Measurements from ENCODE around the gene FHL1.

The FHL1 gene

DNA sequence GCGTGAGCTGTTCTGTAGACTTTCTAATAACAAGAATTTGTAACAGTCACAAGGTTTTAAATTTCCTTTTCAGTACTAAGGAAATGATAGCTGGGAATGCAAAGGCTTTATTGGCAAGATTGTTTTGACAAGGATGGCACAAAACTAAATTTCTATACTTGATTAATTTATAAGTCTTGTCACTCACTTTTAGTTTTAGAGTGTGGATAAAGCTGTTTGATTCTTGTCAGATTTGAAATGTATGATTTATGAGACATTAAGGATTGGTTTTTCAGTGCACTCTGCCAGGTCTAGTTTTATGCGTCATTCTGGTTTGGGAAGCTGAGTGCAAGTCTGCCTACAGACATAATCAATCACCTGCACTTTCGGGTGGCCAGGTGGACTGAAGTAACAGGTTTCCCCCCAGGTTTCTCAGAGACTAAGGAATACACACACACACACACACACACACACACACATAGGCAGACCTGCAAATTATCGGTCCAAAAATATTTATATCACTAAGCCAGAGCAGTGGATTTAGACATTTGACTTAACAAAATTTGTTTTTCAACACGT lies 9.3 kb downstream of the FHL1 start:
- TF ChIP-seq, protein P1, sequence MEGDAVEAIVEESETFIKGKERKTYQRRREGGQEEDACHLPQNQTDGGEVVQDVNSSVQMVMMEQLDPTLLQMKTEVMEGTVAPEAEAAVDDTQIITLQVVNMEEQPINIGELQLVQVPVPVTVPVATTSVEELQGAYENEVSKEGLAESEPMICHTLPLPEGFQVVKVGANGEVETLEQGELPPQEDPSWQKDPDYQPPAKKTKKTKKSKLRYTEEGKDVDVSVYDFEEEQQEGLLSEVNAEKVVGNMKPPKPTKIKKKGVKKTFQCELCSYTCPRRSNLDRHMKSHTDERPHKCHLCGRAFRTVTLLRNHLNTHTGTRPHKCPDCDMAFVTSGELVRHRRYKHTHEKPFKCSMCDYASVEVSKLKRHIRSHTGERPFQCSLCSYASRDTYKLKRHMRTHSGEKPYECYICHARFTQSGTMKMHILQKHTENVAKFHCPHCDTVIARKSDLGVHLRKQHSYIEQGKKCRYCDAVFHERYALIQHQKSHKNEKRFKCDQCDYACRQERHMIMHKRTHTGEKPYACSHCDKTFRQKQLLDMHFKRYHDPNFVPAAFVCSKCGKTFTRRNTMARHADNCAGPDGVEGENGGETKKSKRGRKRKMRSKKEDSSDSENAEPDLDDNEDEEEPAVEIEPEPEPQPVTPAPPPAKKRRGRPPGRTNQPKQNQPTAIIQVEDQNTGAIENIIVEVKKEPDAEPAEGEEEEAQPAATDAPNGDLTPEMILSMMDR (IDR thresholded peaks at IDR 0.05; ENCODE audit: low read depth, low read length) = no peak
- H3K4me3 ChIP-seq (ENCODE audit: low read depth, low read length) = no peak overlapping the region
- in situ Hi-C loops (cut with HindIII; ENCODE audit: low sequenced_read_pairs) = no loop called here
- no peak for DNase-seq (ENCODE audit: low read depth, low spot score)

DNA sequence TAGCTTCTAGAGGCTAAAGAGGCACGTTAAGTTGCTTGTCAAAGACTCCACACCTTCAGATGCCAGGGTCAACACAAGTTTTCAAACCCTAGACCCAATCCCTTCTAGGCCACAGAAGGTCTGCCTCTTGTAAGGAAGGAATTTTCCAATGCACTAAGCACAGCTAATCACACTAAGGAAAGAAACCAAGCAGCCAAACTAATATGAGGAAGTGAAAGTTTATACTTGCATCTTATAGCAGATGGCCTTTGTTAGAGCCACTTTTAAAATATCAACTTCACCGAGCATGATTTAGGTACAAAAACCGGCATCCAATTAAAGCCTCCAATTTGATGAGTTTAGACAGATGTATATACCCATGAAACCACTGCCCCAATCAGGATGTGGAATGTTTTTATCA lies 9.9 kb downstream of the FHL1 start:
- in situ Hi-C loops (cut with HindIII; ENCODE audit: low sequenced_read_pairs) = no loop called here
- DNase-seq (ENCODE audit: low read depth, low spot score) = no peak
- TF ChIP-seq, protein P1 (IDR thresholded peaks at IDR 0.05; ENCODE audit: low read depth, low read length) = no peak

DNA sequence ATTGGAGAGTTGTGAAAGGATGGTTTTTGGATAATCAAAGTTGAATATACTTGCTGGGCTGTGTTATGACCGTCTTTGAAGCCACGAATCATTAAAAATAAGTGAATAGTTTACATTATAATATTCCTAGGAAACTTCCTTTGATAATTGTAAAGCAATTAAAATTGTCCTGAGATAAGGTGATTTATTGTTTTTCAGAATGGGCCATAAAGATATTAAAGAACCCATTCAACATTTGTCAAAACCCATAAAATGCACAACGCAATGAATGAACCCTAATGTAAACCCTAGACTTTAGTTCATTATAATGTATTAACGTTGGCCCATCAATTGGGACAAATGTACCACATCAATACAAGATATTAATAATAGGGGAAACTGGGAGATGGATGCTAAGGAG lies 11.4 kb downstream of the FHL1 start:
- DNase-seq (ENCODE audit: low read depth, low spot score) = no peak
- TF ChIP-seq, protein P1 (IDR thresholded peaks at IDR 0.05; ENCODE audit: low read depth, low read length) = no peak
- H3K4me3 ChIP-seq (ENCODE audit: low read depth, low read length) = no peak overlapping the region
- in situ Hi-C loops (cut with HindIII; ENCODE audit: low sequenced_read_pairs) = no loop called here

More for the DNA sequence above, 9.9 kb downstream of the FHL1 start:
- H3K4me3 ChIP-seq (ENCODE audit: low read depth, low read length) = no peak overlapping the region

- TF ChIP-seq, protein P1 (IDR thresholded peaks at IDR 0.05; ENCODE audit: low read depth, low read length) = no peak
- in situ Hi-C loops (cut with HindIII; ENCODE audit: low sequenced_read_pairs) = no loop called here
- DNase-seq (ENCODE audit: low read depth, low spot score) = no peak
These were observed 12.3 kb downstream of the FHL1 start for GRCh38 chrX:136159611-136160025.

DNA sequence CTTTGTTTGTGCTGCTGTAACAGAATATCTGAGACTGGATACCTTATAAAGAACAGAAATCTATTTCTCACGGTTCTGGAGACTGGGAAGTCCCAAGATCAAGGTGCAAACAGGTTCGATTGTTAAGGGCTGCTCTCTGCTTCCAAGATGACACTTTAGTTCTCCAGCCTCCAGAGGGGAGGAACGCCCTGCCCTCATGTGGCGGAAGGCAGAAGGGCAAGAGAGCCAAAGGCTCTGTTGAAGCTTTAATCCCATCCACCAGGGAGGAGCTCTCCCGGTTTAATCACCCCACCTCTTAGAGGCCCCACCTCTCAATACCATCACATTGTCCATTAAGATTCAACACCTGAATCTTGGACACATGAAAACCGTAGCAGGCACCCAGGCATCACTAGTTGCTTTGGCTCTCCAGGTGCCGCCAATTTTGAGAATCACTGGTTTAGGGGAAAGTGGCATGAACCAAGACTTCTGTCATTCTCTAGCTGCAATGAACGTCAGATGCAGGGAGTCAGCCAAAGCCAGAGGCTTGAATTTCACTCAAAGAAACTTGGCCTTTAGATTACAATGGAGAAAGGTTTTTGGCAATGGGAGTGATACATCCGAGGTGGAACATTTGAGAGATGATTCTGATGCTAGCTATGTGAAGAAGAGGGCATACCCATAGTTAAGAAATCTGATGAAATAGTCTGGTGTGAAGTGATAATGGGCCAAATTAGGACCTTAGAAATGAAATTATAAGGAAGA lies 15.7 kb downstream of the FHL1 start:
- DNase-seq (ENCODE audit: low read depth, low spot score) = peak; percentile 50
- TF ChIP-seq, protein P1 (IDR thresholded peaks at IDR 0.05; ENCODE audit: low read depth, low read length) = peak; percentile 77
- in situ Hi-C loops (cut with HindIII; ENCODE audit: low sequenced_read_pairs) = no loop called here
- no peak overlapping the region for H3K4me3 ChIP-seq (ENCODE audit: low read depth, low read length)

More at GRCh38 chrX:136159611-136160025, 12.3 kb downstream of the FHL1 start:
- no peak overlapping the region for H3K4me3 ChIP-seq (ENCODE audit: low read depth, low read length)

DNA sequence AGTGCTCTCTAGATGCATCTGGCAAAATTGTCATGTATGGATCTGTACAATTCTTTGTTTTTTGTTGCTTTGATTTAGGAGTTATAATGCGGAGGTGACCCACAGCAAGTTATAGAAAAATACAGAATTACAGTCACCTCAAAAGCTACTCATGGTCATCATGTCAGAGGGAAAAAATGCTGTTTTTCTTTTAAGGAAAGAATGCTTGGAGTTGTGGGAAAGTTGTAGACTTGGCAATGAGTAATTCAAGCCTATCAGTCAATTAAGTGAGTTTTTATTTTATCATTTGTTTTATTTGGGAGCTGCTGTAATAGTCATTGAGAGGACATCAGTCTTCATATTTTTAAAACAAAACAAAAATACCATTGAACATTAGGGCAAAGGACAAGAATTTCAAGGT lies 16.4 kb downstream of the FHL1 start:
- in situ Hi-C loops (cut with HindIII; ENCODE audit: low sequenced_read_pairs) = no loop called here
- TF ChIP-seq, protein P1 (IDR thresholded peaks at IDR 0.05; ENCODE audit: low read depth, low read length) = no peak
- no peak overlapping the region for H3K4me3 ChIP-seq (ENCODE audit: low read depth, low read length)
- DNase-seq (ENCODE audit: low read depth, low spot score) = no peak
